ENCODE results near the gene ZBTB12.

GRCh38 chr6:31870385-31870921 lies 31.4 kb downstream of the ZBTB12 start:
- no peak for TF ChIP-seq CTCF (IDR thresholded peaks at IDR 0.05)
- TF ChIP-seq POLR2A (IDR thresholded peaks at IDR 0.05), result no peak

Data from esophagus squamous epithelium (tissue), 4 donors.